Psoas muscle (tissue), 8 donors: ENCODE data around the gene FGD4. TPM values are rescaled to one million over a fixed set of nuclear protein-coding genes. Genes with fewer than 3 reads are reported as not detected.
A peak's percentile ranks its signal among the peaks of the same experiment; 100 is the strongest.

Experiments used
- ATAC-seq, 4 donors: fragments of 200-7000 bp; cut with Tn5 transposase; one replicate each; pipeline ENCODE4 v1.9.1; 2020; ENCODE audit warnings: moderate library complexity in 3 of 4, mild to moderate bottlenecking in 2 of 4
- DNase-seq, 2 donors: peaks; one replicate each; pipeline ENCODE4 v3.0.0-alpha.2; 2020
- H3K27ac ChIP-seq: fragments of 200-600 bp; one replicate; pipeline ENCODE4 v1.8.0; 2022
- H3K27me3 ChIP-seq, 3 donors: fragments of 200-600 bp in 1 of 3; one replicate each; pipeline versions ENCODE4 v1.6.1 to v1.8.0; 2013 to 2022; ENCODE audit warnings: low read length in 2 of 3, mild to moderate bottlenecking in 2 of 3, moderate library complexity in 1 of 3; ENCODE audit not compliant: insufficient read depth in 3 of 3
- H3K36me3 ChIP-seq, 2 donors: fragments of 200-600 bp in 1 of 2; one replicate each; pipeline versions ENCODE4 v1.6.1 to v1.8.0; 2013 to 2022; ENCODE audit warnings: low read depth in 1 of 2, mild to moderate bottlenecking in 1 of 2, moderate library complexity in 1 of 2; ENCODE audit not compliant: insufficient read depth in 1 of 2
- H3K4me1 ChIP-seq: fragments of 200-600 bp; one replicate; pipeline ENCODE4 v1.8.0; 2022
- H3K4me3 ChIP-seq: fragments of 200-600 bp; one replicate; pipeline ENCODE4 v1.8.0; 2022; ENCODE audit warnings: mild to moderate bottlenecking
- H3K9me3 ChIP-seq: fragments of 200-600 bp; one replicate; pipeline ENCODE4 v1.8.0; 2022
- WGBS, 3 donors: extraction: QIAGEN DNeasy Blood & Tissue Kit; methylation state at CpG; one replicate each; pipeline versions ENCODE4 v1.1.6 to v1.1.7; 2013; 5-methylcytosine and 5-hydroxymethylcytosine counted together
- intact Hi-C, 2 donors: fragments of 100-400 bp; cut with DNase I; formaldehyde crosslinking; loops; one replicate each; pipeline versions ENCODE4 v1.11.0 to v1.14.2; 2022
- polyA plus RNA-seq, 3 donors: library from polyadenylated mRNA; stranded (reverse); fragments of 200-250 nt; gene quantifications; one replicate each; pipeline ENCODE4 v1.2.3, GENCODE V29; 2013
- total RNA-seq, 4 donors: library from RNA; stranded (reverse); fragmentation: NEBNext Ultra II Directional in 2 of 4; extraction: Animal tissue kit (Norgen Biotek cat#: 25700) in 2 of 4; gene quantifications; one replicate each; pipeline versions ENCODE4 v1.2.1 to v1.2.4, GENCODE V29; 2021 to 2023
- TF ChIP-seq, protein P1 (sequence below): fragments of 200-600 bp; IDR thresholded peaks from one replicate; pipeline ENCODE4 v1.8.0; 2022; ENCODE audit warnings: antibody characterized with exemption
- donor health status: healthy with polysubstance abuse.
- donor health status: DM: no; HTN: no; CAD: no; lungs with moderate emphysema.
- donor health status: Bipolar disorder and iron deficiency.
- donor health status: healthy.
- donor health status: DM: yes; HTN: yes; CAD: no.
- donor health status: DM: no; HTN: no; CAD: no.
- donor health status: DM: no; HTN: no; CAD: no.
- donor health status: DM: yes; HTN: yes; CAD: no.

FGD4 gene
- total and polyA plus RNA-seq, 7 donors = 1.1 to 20.8 (median 14.9) TPM

DNA sequence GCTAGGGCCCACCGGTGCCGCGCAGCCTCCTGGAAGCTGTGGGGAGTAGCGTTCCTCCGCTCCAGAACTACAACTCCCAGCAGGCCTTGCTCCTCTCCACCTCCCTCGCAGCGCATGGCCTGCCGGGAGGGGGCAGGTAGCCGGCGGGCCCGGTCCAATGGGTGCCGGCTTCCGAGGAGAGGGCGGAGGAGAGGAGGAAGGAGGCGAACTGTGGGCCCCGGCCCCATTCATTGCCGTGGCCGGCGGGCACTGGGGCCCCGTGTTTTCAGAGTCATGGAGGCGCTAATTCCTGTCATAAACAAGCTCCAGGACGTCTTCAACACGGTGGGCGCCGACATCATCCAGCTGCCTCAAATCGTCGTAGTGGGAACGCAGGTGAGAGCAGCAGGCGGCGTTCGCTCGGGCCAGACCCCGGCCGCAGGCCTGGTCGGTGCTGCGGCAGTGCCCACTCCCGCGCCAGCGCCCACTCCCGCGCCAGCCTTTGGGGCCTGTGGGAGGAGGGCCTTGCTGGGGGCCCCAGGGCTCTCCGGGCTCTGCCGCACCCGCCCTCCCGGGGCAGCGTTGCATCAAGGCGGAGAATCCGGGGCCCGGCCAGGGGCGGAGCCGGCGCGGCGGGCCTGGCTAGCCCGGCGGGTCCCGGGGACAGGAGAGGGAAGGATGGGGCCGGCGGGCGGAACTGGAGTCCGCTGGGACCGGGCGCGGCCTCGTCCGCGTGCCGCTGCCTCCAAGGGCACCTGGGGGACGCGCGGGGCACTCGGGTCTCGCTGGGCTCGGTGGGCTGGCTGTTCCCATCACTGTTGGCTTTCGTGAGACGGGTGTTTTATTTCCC lies 279.9 kb downstream of the FGD4 start, which contains the start of gene DNM1L:
TSS of gene DNM1L (plus strand) at position 211 of the 829 bp plus-strand sequence. CDS start at position 274, 63 bp downstream.
- H3K4me3 ChIP-seq = peak within 1 kb of the TSS; percentile 100
- no peaks in the 10 kb centered on the region for H3K36me3 ChIP-seq
- H3K9me3 ChIP-seq = no peaks in the 10 kb centered on the region
- TF ChIP-seq, protein P1, sequence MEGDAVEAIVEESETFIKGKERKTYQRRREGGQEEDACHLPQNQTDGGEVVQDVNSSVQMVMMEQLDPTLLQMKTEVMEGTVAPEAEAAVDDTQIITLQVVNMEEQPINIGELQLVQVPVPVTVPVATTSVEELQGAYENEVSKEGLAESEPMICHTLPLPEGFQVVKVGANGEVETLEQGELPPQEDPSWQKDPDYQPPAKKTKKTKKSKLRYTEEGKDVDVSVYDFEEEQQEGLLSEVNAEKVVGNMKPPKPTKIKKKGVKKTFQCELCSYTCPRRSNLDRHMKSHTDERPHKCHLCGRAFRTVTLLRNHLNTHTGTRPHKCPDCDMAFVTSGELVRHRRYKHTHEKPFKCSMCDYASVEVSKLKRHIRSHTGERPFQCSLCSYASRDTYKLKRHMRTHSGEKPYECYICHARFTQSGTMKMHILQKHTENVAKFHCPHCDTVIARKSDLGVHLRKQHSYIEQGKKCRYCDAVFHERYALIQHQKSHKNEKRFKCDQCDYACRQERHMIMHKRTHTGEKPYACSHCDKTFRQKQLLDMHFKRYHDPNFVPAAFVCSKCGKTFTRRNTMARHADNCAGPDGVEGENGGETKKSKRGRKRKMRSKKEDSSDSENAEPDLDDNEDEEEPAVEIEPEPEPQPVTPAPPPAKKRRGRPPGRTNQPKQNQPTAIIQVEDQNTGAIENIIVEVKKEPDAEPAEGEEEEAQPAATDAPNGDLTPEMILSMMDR = peak; percentile 26
- WGBS, 3 donors = 0 to 1% (median 0%) methylated on average over 63 to 76 of the region's 76 CpGs
- H3K4me1 ChIP-seq = peaks cover 13% of the 10 kb centered on the region
- ATAC-seq (peak; percentile 98 to 99 (median 98)), DNase-seq (peak; percentile 93 to 96)
- H3K27me3 ChIP-seq = no peaks in the 10 kb centered on the region
- peak within 1 kb of the TSS; percentile 90 for H3K27ac ChIP-seq
- intact Hi-C loops = loop anchor here in 1 of 2 donors (5.0 kb wide), 1 partner anchor 312 kb away; no protein-coding TSS in a partner anchor

DNA sequence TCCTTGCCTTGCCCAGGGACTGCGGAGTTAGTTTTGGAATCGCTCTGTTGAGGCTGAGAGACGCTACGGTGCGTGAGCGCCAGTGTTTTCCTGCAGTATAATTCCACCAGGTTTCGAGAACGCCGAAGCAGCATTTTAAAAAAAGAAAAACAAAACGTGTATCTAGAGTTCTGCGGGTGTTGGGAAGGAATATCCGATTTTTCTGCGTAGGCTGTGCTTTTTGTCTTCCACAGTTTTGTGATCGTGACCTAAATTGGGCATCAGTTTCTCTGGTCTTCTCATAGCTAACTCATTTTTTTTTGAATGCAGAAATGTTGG lies 280.5 kb downstream of the FGD4 start:
- Histone ChIP-seq H3K9me3 (no peaks in the 10 kb centered on the region), H3K4me1 (peaks cover 13% of the 10 kb centered on the region), H3K36me3 (no peaks in the 10 kb centered on the region), H3K27me3 (no peaks in the 10 kb centered on the region), H3K27ac (peak overlapping the region; percentile 90), H3K4me3 (peak overlapping the region; percentile 100)
- intact Hi-C loops = loop anchor here in 1 of 2 donors (5.0 kb wide), 1 partner anchor 313 kb away; no protein-coding TSS in a partner anchor
- DNase-seq = no peak
- WGBS, 3 donors = 0 to 1% (median 0%) methylated on average over 14 of the region's 14 CpGs
- TF ChIP-seq, protein P1 = no peak
- ATAC-seq = no peak

DNA sequence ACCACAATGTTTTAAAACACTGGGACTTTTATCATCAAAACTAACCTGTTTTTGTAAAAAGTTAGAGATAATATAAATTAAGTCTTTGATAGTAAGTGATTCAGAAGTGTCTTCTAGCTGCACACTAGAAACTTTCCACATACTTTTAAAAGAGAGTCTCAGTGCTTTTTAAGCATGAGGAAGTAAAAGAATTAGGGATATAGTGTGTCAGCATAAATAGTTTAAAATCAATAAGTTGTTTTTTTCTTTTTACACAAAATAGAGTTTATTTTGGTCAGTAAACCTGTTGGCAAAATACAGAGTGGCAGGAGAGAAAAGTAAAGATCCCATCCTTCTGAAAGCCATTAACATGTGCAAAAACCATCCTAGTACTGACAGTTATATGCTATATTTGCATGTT lies 281.4 kb downstream of the FGD4 start:
- Histone ChIP-seq H3K4me3 (peak overlapping the region; percentile 100), H3K4me1 (peaks cover 13% of the 10 kb centered on the region), H3K27ac (peak overlapping the region; percentile 90), H3K9me3 (no peaks in the 10 kb centered on the region), H3K27me3 (no peaks in the 10 kb centered on the region), H3K36me3 (no peaks in the 10 kb centered on the region)
- ATAC-seq (no peak), DNase-seq (no peak)
- TF ChIP-seq, protein P1 = no peak
- intact Hi-C loops = no loop called here

- 84 to 87% (median 87%) methylated on average over 11 of the region's 11 CpGs for WGBS, 3 donors
Measured at GRCh38 chr12:32681272-32681671, 281.9 kb downstream of the FGD4 start.

More at GRCh38 chr12:32681272-32681671, 281.9 kb downstream of the FGD4 start:
- Histone ChIP-seq H3K36me3 (no peaks in the 10 kb centered on the region), H3K27me3 (no peaks in the 10 kb centered on the region), H3K4me3 (no peak overlapping the region), H3K27ac (no peak overlapping the region), H3K9me3 (no peaks in the 10 kb centered on the region), H3K4me1 (peaks cover 13% of the 10 kb centered on the region)
- intact Hi-C loops = no loop called here
- TF ChIP-seq, protein P1 = no peak
- no peak for ATAC-seq
- no peak for DNase-seq
